AG04449 (cell line): ENCODE measurements around the gene NEURL1.

ENCODE experiments used
- CTCF ChIA-PET: fragments of 350-600 bp; formaldehyde crosslinking; extraction: SDS; loops from one replicate; lab custom pipeline; 2021; ENCODE audit warnings: antibody characterized with exemption; lab: Yijun Ruan, JAX
- POLR2A ChIA-PET: fragments of 400-600, 350-600 bp; formaldehyde crosslinking; extraction: SDS; loops from one replicate; lab custom pipeline; 2020; ENCODE audit warnings: antibody characterized with exemption, inconsistent platforms; lab: Yijun Ruan, JAX
- DNase-seq: peaks from one replicate; pipeline ENCODE4 v3.0.0-alpha.2; 2010; ENCODE audit warnings: low read depth, low spot score
- H3K4me3 ChIP-seq: 2 replicates; pipeline ENCODE4 v1.5.1; 2011; ENCODE audit warnings: low read depth, mild to moderate bottlenecking, control low read depth, low read length
- CTCF ChIP-seq: IDR thresholded peaks from one replicate; pipeline ENCODE4 v1.5.1; 2011; ENCODE audit warnings: mild to moderate bottlenecking, moderate library complexity, low read length, control low read depth, inconsistent platforms; ENCODE audit not compliant: insufficient read depth; ENCODE audit errors: missing control alignments

The NEURL1 gene

GRCh38 chr10:103619424-103620351 is 126.2 kb downstream of the NEURL1 start:
- POLR2A ChIA-PET, result interaction anchor here (1.1 kb wide), 1 partner anchor 58 kb away, joined by 3 read pairs; no protein-coding TSS in a partner anchor

GRCh38 chr10:103620352-103620740 is 126.8 kb downstream of the NEURL1 start:
- H3K4me3 ChIP-seq, result no peak overlapping the region
- ChIA-PET CTCF (interaction anchor here (1.5 to 12.5 kb wide), 2 partner anchors 13 to 66 kb away, joined by 4 to 133 read pairs; no protein-coding TSS in a partner anchor), POLR2A (interaction anchor here (1.1 kb wide), 1 partner anchor 58 kb away, joined by 3 read pairs; no protein-coding TSS in a partner anchor)
- DNase-seq, result no peak
- no peak for TF ChIP-seq CTCF

More at GRCh38 chr10:103619424-103620351, 126.2 kb downstream of the NEURL1 start:
- TF ChIP-seq CTCF, result no peak
- CTCF ChIA-PET, result interaction anchor here (1.4 to 12.5 kb wide), 4 partner anchors 15 to 66 kb away, joined by 3 to 133 read pairs (median 10); no protein-coding TSS in a partner anchor
- H3K4me3 ChIP-seq, result no peak overlapping the region
- no peak for DNase-seq

- TF ChIP-seq CTCF, result no peak
- no peak for DNase-seq
- no peak overlapping the region for H3K4me3 ChIP-seq
- POLR2A ChIA-PET, result interaction anchor here (1.1 kb wide), 1 partner anchor 57 kb away, joined by 3 read pairs; no protein-coding TSS in a partner anchor
- CTCF ChIA-PET, result interaction anchor here (1.5 to 12.5 kb wide), 3 partner anchors 9 to 65 kb away, joined by 4 to 133 read pairs (median 5); no protein-coding TSS in a partner anchor
Observed at GRCh38 chr10:103620891-103621782, 127.6 kb downstream of the NEURL1 start.

GRCh38 chr10:103621783-103622125 is 128.2 kb downstream of the NEURL1 start:
- CTCF ChIA-PET, result interaction anchor here (1.5 to 12.5 kb wide), 3 partner anchors 9 to 64 kb away, joined by 4 to 133 read pairs (median 5); no protein-coding TSS in a partner anchor
- DNase-seq, result no peak
- POLR2A ChIA-PET, result no interaction called here
- no peak overlapping the region for H3K4me3 ChIP-seq
- no peak for TF ChIP-seq CTCF

GRCh38 chr10:103622286-103622685 is 128.8 kb downstream of the NEURL1 start:
- no peak overlapping the region for H3K4me3 ChIP-seq
- CTCF ChIA-PET, result interaction anchor here (2.1 kb wide), 1 partner anchor 10 kb away, joined by 5 read pairs; no protein-coding TSS in a partner anchor
- no peak for TF ChIP-seq CTCF
- no peak for DNase-seq
- POLR2A ChIA-PET, result no interaction called here
